Hematopoietic multipotent progenitor cell treated with erythropoietin and hydrocortisone succinate and interleukin-3 and kit ligand, for 6 days (in vitro differentiated cells): Measurements from ENCODE around the gene TMEM109.

Experiments used
- DNase-seq: peaks from one replicate; pipeline ENCODE4 v3.0.0-alpha.2; 2015

The TMEM109 gene

GRCh38 chr11:60913793-60914632 lies at the start of gene TMEM109:
TSS of gene TMEM109 (plus strand) at chr11:60914158. CDS start at chr11:60919694, 5,536 bp downstream.
- peak; percentile 97 for DNase-seq

DNA sequence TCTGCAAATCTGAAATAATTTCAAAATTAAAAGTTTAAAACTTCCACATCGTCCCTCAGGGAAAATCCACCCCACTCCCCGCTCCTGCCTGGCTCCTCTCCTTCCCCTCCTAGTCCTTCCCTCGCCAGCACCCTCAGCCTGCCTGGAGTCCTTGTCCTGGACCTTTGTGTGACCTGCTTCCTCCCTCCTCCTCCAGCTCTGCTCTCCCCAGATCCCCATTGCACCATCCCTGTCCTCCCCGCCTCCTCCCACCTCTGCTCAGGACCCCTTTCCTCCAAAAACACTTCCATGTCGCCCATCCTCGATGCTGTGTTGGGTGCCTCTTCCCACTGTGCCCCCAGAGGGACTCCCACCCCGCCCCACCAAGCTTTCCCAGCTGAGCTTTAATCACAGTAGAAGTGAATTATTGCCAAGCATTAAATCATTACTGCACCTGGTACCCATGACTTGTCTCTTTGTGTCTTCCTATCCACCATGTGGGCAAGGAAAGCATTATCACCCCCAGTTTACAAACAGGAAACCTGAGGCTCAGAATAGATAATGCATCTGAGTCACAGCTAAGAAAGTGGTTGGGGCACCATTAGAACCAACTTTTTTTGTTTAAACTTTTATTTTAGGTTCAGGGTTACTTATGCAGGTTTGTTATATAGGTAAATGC lies 49.0 kb upstream of the TMEM109 start:
- peak; percentile 70 for DNase-seq

DNA sequence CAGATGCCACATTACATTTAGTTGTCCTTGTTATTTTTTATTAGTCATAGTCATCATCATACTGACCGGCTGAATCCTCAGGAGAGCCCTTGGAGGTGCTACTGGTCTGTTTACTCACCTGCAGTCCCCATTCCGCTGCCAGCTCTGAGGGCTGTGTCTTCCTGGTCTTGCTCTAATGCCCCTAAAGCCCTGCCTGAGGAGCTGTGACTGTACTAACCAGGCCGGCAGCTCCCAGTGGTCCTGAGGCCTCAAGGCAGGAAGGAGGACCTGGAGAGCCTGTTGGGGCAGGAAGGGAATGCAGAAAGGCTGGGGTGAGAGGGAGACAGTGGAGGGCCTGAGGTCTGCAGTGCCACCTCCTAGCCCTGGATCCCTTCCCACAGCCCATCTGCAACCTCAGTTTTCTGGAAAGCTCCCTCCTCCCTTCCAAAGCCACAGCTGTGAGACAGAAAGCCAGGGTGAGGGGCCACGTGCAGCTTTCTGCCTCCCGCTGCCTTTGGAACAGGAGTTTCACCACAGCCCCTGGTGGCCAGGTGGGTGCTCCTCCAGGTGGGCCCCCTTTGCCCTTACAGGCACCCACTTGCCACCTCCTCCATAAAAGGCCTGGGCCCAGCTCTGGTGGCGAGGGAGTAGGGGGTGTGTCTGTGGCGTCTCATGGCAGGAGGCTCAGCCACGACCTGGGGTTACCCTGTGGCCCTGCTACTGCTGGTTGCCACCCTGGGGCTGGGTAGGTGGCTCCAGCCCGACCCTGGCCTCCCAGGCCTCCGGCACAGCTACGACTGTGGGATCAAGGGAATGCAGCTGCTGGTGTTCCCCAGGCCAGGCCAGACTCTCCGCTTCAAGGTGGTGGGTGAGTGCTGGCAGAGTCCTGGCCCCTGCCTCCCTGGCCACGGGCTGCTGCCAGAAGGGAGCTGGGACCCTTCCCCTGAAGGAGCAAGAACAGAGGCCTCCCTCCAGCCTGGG lies 46.8 kb upstream of the TMEM109 start, which contains the start of gene ZP1:
Gene ZP1 (plus strand): TSS at position 632 of the 960 bp plus-strand sequence. CDS start 20 bp downstream, at position 652.
- no peak for DNase-seq

DNA sequence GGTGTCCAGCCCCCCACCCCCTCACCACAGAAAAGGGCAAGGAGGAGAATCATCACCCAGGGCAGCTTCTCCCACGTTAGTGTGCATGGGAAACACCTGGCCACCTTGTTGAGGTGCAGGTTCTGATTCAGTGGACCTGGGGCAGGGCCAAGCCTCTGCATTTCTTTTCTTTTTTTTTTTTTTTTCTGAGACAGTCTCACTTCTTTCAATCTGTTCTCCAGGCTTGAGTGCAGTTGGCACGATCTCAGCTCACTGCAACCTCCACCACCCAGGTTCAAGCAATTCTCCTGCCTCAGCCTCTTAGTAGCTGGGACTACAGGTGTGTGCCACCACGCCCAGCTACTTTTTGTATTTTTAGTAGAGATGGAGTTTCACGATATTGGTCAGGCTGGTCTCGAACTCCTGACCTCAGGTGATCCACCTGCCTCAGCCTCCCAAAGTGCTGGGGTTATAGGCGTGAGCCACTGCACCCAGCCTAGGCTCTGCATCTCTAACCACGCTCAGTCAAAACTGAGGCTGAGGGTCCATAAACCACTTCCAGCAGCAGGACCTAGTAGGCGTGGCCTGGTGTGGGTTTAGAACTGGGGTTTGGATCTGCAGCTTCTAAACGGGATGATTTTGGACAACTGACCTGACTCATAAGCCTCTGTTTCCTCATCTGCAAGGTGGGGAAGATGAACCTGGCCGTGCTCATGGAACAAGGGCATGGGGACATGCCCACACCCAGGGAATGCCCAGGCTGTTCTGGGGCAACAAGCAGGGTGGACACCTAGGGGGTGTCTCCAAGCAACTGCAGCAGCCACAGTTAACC lies 45.9 kb upstream of the TMEM109 start:
- no peak for DNase-seq

DNA sequence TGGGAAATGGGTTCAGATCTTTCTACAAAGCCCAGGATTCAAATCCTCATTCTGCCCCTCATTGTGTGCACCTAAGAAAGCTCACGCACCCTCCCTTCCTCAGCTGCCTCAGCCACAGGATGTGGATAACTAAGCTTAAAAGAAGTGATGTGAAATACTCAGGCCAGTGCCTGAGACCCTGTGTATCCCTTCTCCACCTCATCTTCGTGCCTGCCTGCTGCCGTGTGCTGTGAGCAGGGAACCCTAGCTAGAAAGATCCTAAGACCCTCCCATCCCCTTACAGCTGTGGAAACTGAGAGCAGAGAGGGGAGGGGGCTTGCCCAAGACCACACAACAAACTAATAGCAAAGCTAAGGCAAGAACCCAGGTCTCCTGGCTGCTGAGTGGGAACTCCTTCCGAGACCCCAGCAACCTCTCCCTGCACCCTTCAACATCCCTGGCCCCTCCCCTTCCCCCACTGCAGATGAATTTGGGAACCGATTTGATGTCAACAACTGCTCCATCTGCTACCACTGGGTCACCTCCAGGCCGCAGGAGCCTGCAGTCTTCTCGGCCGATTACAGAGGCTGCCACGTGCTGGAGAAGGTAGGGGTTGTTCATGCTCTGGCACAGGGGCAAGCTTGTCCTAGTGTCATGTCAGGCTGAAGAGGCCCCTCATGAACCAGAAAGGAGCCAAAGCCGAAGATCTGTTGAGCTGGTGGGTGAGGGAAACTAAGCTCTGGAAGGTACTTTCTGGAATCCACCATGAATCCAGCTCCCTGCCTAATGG lies 45.1 kb upstream of the TMEM109 start:
- DNase-seq = no peak

DNA sequence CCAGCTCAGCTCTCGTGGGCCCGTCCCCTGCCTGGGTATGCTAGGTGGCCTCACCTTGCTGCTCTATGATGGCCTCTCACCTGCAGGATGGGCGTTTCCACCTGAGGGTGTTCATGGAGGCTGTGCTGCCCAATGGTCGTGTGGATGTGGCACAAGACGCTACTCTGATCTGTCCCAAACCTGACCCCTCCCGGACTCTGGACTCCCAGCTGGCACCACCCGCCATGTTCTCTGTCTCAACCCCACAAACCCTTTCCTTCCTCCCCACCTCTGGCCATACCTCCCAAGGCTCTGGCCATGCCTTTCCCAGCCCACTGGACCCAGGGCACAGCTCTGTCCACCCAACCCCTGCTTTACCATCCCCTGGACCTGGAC lies 44.5 kb upstream of the TMEM109 start:
- no peak for DNase-seq

- DNase-seq = no peak
These were observed 43.7 kb upstream of the TMEM109 start for GRCh38 chr11:60870276-60870675.

DNA sequence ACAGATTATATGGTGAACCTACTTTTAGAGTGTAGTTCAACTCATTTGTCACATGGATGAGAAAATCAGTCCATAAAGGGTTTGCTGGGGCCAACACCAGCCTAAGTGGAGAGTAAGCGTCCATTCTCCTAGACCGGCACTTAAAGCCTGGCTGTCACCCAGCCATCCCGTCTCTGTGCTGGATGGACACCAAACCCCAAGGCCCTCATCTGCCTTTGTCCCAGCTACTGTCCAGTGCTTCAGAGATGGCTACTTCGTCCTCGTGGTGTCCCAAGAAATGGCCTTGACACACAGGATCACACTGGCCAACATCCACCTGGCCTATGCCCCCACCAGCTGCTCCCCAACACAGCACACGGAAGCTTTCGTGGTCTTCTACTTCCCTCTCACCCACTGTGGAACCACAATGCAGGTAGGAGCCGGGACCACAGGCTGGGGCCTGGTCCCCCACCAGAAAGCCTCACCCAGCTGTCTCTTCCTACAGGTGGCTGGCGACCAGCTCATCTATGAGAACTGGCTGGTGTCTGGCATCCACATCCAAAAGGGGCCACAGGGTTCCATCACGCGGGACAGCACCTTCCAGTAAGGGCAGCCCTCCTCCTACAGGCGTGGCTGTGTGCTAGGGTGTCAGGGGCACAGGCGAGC lies 43.1 kb upstream of the TMEM109 start:
- no peak for DNase-seq

DNA sequence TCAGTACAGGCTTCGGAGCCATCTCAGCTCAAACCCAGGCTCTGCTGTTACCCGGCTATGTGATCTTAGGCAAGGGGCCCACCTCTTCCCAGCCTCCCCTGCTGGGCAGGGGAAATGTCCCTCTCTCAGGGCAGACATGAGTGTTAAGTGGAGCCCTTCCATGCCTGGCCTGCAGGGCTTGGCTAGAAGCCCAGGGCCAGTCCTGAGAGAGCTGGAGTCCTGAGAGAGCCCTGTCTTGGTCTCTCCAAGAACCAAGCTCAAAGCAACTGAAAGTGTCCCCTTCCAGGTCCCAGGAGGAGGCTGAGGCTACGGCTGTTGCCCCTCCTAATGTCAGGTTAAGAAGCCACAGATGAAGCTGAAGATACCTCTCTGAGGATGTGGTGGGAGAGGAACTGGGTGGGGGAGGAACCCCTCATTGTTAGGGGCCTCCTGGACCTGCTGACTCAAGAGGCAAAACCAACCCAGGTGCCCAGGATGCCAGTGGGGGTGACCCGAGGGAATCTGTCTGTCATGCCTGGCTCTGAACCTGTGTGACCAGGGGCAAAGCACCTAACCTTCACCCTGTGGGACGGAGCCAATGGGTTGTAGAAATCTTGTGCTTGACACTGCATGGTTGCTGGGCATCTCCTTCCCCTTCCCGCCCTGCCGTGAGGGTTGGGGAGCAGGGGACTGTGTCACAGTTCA lies 42.4 kb upstream of the TMEM109 start:
- no peak for DNase-seq

GRCh38 chr11:60872124-60872960 lies 41.6 kb upstream of the TMEM109 start:
- no peak for DNase-seq

DNA sequence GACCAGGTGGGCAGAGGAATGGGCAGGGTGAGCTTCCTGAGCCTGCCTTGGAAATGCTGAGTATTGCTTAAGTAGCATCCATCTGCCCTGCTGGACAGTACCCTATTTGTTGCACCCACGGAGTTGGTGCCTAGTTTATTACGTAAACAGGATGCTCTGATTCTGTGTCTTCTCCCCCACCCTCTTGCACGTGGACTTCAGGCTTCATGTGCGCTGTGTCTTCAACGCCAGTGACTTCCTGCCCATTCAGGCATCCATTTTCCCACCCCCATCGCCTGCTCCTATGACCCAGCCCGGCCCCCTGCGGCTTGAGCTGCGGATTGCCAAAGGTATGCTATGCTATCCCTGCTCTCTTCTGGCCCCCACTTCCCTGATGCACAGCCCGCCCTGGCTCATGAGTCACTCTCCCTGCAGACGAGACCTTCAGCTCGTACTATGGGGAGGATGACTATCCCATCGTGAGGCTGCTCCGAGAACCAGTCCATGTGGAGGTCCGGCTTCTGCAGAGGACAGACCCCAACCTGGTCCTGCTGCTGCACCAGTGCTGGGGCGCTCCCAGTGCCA lies 40.9 kb upstream of the TMEM109 start:
- DNase-seq = no peak

DNA sequence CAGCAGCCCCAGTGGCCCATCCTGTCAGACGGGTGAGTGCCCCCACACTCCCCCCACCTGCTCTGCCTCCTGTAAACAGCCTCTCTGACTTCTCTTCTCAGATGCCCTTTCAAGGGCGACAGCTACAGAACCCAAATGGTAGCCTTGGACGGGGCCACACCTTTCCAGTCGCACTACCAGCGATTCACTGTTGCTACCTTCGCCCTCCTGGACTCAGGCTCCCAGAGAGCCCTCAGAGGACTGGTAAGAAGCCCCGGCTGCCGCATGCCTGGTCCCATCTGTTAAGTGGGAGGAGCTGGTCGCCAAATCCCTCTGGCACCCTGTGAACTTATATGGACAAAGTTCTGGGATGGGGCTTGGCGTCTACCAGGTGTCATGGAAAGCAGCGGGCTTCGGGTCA lies 40.4 kb upstream of the TMEM109 start:
- no peak for DNase-seq

DNA sequence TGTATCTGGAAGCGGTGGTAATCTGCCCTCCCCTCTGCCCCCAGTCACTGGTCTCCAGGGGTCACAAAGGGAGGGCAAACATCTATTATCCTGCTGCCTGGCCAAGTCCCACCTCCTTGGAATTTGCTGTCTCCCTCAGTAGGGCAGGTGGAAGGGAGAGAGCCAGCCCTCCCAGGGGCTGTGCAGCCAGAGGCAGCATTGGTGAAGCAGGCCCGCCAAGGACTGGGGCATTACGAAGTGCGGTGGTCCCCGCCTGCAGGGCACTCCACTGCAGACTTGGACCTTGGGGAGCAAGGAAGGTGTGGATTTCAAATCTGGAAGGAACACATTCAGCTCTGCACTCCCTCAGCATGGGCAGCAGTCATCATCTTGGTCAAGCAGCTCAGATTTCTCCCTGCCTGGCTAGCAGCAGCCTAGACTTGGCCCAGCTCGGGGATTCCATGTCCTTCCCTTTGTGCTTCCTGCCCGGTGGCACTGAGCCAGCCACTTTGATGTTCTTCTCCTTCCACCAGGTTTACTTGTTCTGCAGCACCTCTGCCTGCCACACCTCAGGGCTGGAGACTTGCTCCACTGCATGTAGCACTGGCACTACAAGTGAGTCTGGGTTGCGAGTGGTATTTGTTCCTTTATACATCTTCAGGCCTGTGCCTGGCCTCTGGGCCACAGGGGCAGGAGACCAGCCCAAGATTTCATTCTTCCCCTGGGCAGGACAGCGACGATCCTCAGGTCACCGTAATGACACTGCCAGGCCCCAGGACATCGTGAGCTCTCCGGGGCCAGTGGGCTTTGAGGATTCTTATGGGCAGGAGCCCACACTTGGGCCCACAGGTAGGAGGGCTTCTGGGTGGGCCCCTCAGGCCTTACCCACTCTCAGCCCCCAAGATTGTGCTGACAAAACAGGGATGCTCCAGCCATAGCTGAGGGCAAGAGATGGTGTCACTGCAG lies 39.3 kb upstream of the TMEM109 start:
- DNase-seq = no peak

- no peak for DNase-seq
These were observed 38.4 kb upstream of the TMEM109 start for GRCh38 chr11:60875366-60876167.

GRCh38 chr11:60876168-60876485 lies 37.8 kb upstream of the TMEM109 start:
- DNase-seq = no peak

- DNase-seq = no peak
These were observed 35.5 kb upstream of the TMEM109 start for GRCh38 chr11:60878245-60879101.
